Measurements from ENCODE around the gene ARMC10.
"Not testable (repeated sequence)": the region's sequence is repeated elsewhere in the genome, so short reads cannot be mapped to it uniquely, and the experiment has no call there.

GRCh38 chr7:103034318-103034717 lies 40.6 kb upstream of the ARMC10 start:
- not testable (repeated sequence) for TF ChIP-seq EP300 (IDR thresholded peaks at IDR 0.05; ENCODE audit: low read depth); CTCF (IDR thresholded peaks at IDR 0.05); POLR2A (IDR thresholded peaks at IDR 0.05); POLR2AphosphoS5 (IDR thresholded peaks at IDR 0.05)
